ENCODE data around the gene DLX5. TPM values are rescaled to one million over a fixed set of nuclear protein-coding genes. Genes with fewer than 3 reads are reported as not detected.

The DLX5 gene
- total RNA-seq, 1 experiment from 2014 or later, result not detected

GRCh38 chr7:97007583-97007861, 17.1 kb downstream of the DLX5 start:
- no peak for DNase-seq (ENCODE audit: low spot score)
- in situ Hi-C loops (cut with HindIII; ENCODE audit: low sequenced_read_pairs), result no loop called here

GRCh38 chr7:97006816-97007582, 17.6 kb downstream of the DLX5 start:
- in situ Hi-C loops (cut with HindIII; ENCODE audit: low sequenced_read_pairs), result no loop called here
- no peak for DNase-seq (ENCODE audit: low spot score)

- DNase-seq (ENCODE audit: low spot score), result peak; percentile 5
- in situ Hi-C loops (cut with HindIII; ENCODE audit: low sequenced_read_pairs), result no loop called here
These were observed 18.4 kb downstream of the DLX5 start for GRCh38 chr7:97006055-97006815.

- in situ Hi-C loops (cut with HindIII; ENCODE audit: low sequenced_read_pairs), result no loop called here
- DNase-seq (ENCODE audit: low spot score), result peak; percentile 21
These were observed 19.2 kb downstream of the DLX5 start, which contains the start of gene DLX6 for GRCh38 chr7:97005183-97006054. DLX6 (plus strand) TSS chr7:97005553; CDS start chr7:97005978, 425 bp downstream.

GRCh38 chr7:97004247-97005182, 20.1 kb downstream of the DLX5 start:
- in situ Hi-C loops (cut with HindIII; ENCODE audit: low sequenced_read_pairs), result no loop called here

GRCh38 chr7:97003262-97004246, 21.1 kb downstream of the DLX5 start:
- no peak for DNase-seq (ENCODE audit: low spot score)
- in situ Hi-C loops (cut with HindIII; ENCODE audit: low sequenced_read_pairs), result no loop called here

More at GRCh38 chr7:97004247-97005182, 20.1 kb downstream of the DLX5 start:
- DNase-seq (ENCODE audit: low spot score), result no peak

GRCh38 chr7:97002555-97003261, 21.9 kb downstream of the DLX5 start:
- no peak for DNase-seq (ENCODE audit: low spot score)
- in situ Hi-C loops (cut with HindIII; ENCODE audit: low sequenced_read_pairs), result no loop called here

- DNase-seq (ENCODE audit: low spot score), result no peak
- in situ Hi-C loops (cut with HindIII; ENCODE audit: low sequenced_read_pairs), result no loop called here
These were observed 22.7 kb downstream of the DLX5 start for GRCh38 chr7:97001656-97002554.

- DNase-seq (ENCODE audit: low spot score), result no peak
- in situ Hi-C loops (cut with HindIII; ENCODE audit: low sequenced_read_pairs), result no loop called here
These were observed 23.4 kb downstream of the DLX5 start for GRCh38 chr7:97001221-97001620.

GRCh38 chr7:96998744-96999143, 25.9 kb downstream of the DLX5 start:
- in situ Hi-C loops (cut with HindIII; ENCODE audit: low sequenced_read_pairs), result no loop called here
- no peak for DNase-seq (ENCODE audit: low spot score)

- no peak for DNase-seq (ENCODE audit: low spot score)
- in situ Hi-C loops (cut with HindIII; ENCODE audit: low sequenced_read_pairs), result no loop called here
These were observed 26.3 kb downstream of the DLX5 start for GRCh38 chr7:96998333-96998732.

GRCh38 chr7:96997512-96998032, 27.1 kb downstream of the DLX5 start:
- in situ Hi-C loops (cut with HindIII; ENCODE audit: low sequenced_read_pairs), result no loop called here
- DNase-seq (ENCODE audit: low spot score), result no peak

GRCh38 chr7:96996958-96997511, 27.6 kb downstream of the DLX5 start:
- DNase-seq (ENCODE audit: low spot score), result no peak
- in situ Hi-C loops (cut with HindIII; ENCODE audit: low sequenced_read_pairs), result no loop called here

GRCh38 chr7:96996111-96996957, 28.3 kb downstream of the DLX5 start:
- in situ Hi-C loops (cut with HindIII; ENCODE audit: low sequenced_read_pairs), result no loop called here
- DNase-seq (ENCODE audit: low spot score), result no peak
